WTC11 (cell line): ENCODE data around the gene ZNF407.

Experiments
- ETV6 ChIP-seq: sonication (generic); formaldehyde crosslinking; IDR thresholded peaks from 2 replicates; pipeline ENCODE4 v1.8.1; 2022; ENCODE audit warnings: mild to moderate bottlenecking, missing genetic modification reagents
- JUN ChIP-seq: sonication (generic); formaldehyde crosslinking; IDR thresholded peaks from 2 replicates; pipeline ENCODE4 v1.8.0; 2023; ENCODE audit warnings: mild to moderate bottlenecking, missing genetic modification reagents
- NR2C2 ChIP-seq: sonication (generic); formaldehyde crosslinking; IDR thresholded peaks from 2 replicates; pipeline ENCODE4 v1.8.0; 2022; ENCODE audit warnings: mild to moderate bottlenecking, missing genetic modification reagents
- NR3C1 ChIP-seq: sonication (generic); formaldehyde crosslinking; conservative IDR thresholded peaks from 2 replicates; pipeline ENCODE4 v1.8.1; 2023; ENCODE audit warnings: low read depth, mild to moderate bottlenecking, missing genetic modification reagents
- SMAD4 ChIP-seq: sonication (generic); formaldehyde crosslinking; IDR thresholded peaks from 2 replicates; pipeline ENCODE4 v1.8.0; 2022; ENCODE audit warnings: mild to moderate bottlenecking, missing genetic modification reagents
- TEAD4 ChIP-seq: sonication (generic); formaldehyde crosslinking; IDR thresholded peaks from 2 replicates; pipeline ENCODE4 v1.8.0; 2022; ENCODE audit warnings: mild to moderate bottlenecking, missing genetic modification reagents
- ZNF416 ChIP-seq: fragments of 250-450 bp; sonication (Bioruptor Pico); IDR thresholded peaks from 2 replicates; pipeline ENCODE4 v1.9.0; 2021; ENCODE audit warnings: mild to moderate bottlenecking, inconsistent platforms
- ZNF423 ChIP-seq: fragments of 250-450 bp; sonication (Bioruptor Pico); IDR thresholded peaks from 2 replicates; pipeline ENCODE4 v2.1.2; 2022; ENCODE audit warnings: mild to moderate bottlenecking, moderate library complexity
- ZNF671 ChIP-seq: fragments of 250-450 bp; sonication (Bioruptor Pico); IDR thresholded peaks from 2 replicates; pipeline ENCODE4 v1.8.0; 2021; ENCODE audit warnings: mild to moderate bottlenecking
- TF ChIP-seq, protein P1 (sequence below): fragments of 200-600 bp; IDR thresholded peaks from 2 replicates; pipeline ENCODE4 v1.8.0; 2022; ENCODE audit warnings: antibody characterized with exemption
- TF ChIP-seq, protein P2 (sequence below): sonication (generic); formaldehyde crosslinking; conservative IDR thresholded peaks from 2 replicates; pipeline ENCODE4 v1.8.1; 2022; ENCODE audit warnings: mild to moderate bottlenecking, missing genetic modification reagents
- TF ChIP-seq, protein P3 (sequence below): sonication (generic); formaldehyde crosslinking; conservative IDR thresholded peaks from 2 replicates; pipeline ENCODE4 v1.8.1; 2023; ENCODE audit warnings: mild to moderate bottlenecking, low read depth, missing genetic modification reagents, moderate library complexity
- TF ChIP-seq, protein P4 (sequence below): sonication (generic); formaldehyde crosslinking; IDR thresholded peaks from 2 replicates; pipeline ENCODE4 v1.8.1; 2023; ENCODE audit warnings: mild to moderate bottlenecking, missing genetic modification reagents, moderate library complexity
- TF ChIP-seq, protein P5 (sequence below): sonication (generic); formaldehyde crosslinking; IDR thresholded peaks from 2 replicates; pipeline ENCODE4 v1.8.0; 2022; ENCODE audit warnings: mild to moderate bottlenecking, missing genetic modification reagents

DNA sequence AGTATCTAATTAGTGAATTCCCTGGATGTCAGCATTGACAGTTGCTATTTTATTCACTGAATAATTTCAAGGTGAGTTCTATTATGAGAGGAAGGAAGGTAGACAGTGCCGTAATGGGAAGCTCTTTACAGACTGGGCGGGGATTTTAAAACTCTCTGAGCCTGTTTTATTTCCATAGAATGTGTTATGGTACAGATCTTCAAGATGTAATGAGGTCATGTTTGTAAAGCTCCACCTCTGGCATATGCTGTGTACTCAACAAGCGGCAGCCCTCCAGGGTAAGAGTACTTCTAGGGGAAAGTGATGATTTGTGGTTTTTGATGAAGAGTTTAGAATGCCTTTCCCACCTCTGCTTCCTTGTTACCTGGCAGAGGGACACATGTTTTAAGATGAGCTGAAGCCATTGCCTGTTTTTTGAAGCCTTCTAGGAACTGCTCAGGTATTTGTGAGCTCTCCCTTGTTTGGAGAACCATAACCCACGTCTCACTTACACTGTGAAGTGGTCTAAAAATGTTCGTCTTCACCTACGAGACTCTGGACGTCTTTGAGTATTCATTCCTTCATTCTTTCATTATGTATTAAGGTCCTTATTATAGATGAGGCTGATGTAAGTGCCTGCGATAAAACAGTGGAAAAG, 360.0 kb downstream of the ZNF407 start:
- TF ChIP-seq, protein P1, sequence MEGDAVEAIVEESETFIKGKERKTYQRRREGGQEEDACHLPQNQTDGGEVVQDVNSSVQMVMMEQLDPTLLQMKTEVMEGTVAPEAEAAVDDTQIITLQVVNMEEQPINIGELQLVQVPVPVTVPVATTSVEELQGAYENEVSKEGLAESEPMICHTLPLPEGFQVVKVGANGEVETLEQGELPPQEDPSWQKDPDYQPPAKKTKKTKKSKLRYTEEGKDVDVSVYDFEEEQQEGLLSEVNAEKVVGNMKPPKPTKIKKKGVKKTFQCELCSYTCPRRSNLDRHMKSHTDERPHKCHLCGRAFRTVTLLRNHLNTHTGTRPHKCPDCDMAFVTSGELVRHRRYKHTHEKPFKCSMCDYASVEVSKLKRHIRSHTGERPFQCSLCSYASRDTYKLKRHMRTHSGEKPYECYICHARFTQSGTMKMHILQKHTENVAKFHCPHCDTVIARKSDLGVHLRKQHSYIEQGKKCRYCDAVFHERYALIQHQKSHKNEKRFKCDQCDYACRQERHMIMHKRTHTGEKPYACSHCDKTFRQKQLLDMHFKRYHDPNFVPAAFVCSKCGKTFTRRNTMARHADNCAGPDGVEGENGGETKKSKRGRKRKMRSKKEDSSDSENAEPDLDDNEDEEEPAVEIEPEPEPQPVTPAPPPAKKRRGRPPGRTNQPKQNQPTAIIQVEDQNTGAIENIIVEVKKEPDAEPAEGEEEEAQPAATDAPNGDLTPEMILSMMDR: no peak
- TF ChIP-seq JUN (CRISPR knock-in tag) (no peak), ZNF416 (CRISPR knock-in tag) (no peak), TEAD4 (CRISPR knock-in tag) (no peak), ETV6 (CRISPR knock-in tag) (no peak), ZNF671 (CRISPR knock-in tag) (no peak), NR2C2 (CRISPR knock-in tag) (no peak), ZNF423 (no peak), NR3C1 (CRISPR knock-in tag) (no peak), SMAD4 (CRISPR knock-in tag) (no peak)
- TF ChIP-seq, protein P2, sequence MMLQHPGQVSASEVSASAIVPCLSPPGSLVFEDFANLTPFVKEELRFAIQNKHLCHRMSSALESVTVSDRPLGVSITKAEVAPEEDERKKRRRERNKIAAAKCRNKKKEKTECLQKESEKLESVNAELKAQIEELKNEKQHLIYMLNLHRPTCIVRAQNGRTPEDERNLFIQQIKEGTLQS (CRISPR knock-in tag): no peak
- TF ChIP-seq, protein P3, sequence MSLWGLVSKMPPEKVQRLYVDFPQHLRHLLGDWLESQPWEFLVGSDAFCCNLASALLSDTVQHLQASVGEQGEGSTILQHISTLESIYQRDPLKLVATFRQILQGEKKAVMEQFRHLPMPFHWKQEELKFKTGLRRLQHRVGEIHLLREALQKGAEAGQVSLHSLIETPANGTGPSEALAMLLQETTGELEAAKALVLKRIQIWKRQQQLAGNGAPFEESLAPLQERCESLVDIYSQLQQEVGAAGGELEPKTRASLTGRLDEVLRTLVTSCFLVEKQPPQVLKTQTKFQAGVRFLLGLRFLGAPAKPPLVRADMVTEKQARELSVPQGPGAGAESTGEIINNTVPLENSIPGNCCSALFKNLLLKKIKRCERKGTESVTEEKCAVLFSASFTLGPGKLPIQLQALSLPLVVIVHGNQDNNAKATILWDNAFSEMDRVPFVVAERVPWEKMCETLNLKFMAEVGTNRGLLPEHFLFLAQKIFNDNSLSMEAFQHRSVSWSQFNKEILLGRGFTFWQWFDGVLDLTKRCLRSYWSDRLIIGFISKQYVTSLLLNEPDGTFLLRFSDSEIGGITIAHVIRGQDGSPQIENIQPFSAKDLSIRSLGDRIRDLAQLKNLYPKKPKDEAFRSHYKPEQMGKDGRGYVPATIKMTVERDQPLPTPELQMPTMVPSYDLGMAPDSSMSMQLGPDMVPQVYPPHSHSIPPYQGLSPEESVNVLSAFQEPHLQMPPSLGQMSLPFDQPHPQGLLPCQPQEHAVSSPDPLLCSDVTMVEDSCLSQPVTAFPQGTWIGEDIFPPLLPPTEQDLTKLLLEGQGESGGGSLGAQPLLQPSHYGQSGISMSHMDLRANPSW (CRISPR knock-in tag): no peak
- TF ChIP-seq, protein P4, sequence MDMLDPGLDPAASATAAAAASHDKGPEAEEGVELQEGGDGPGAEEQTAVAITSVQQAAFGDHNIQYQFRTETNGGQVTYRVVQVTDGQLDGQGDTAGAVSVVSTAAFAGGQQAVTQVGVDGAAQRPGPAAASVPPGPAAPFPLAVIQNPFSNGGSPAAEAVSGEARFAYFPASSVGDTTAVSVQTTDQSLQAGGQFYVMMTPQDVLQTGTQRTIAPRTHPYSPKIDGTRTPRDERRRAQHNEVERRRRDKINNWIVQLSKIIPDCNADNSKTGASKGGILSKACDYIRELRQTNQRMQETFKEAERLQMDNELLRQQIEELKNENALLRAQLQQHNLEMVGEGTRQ (CRISPR knock-in tag): no peak
- TF ChIP-seq, protein P5, sequence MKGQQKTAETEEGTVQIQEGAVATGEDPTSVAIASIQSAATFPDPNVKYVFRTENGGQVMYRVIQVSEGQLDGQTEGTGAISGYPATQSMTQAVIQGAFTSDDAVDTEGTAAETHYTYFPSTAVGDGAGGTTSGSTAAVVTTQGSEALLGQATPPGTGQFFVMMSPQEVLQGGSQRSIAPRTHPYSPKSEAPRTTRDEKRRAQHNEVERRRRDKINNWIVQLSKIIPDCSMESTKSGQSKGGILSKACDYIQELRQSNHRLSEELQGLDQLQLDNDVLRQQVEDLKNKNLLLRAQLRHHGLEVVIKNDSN: no peak
